GM12878 (cell line): Measurements from ENCODE around the gene ATAD5. TPM values are rescaled to one million over a fixed set of nuclear protein-coding genes. Genes with fewer than 3 reads are reported as not detected.

Experiments used
- polyA plus RNA-seq, 11 experiments: library from polyadenylated mRNA; depleted of rRNA in 4 of 11; unstranded in 6 of 11; stranded (reverse) in 5 of 11; fragments of >200 nt; fragmentation: Nextera tagmentation in 4 of 11; fragmentation: Illumina TruSeq in 1 of 11; extraction: Ambion mirVana in 4 of 11; extraction: Trizol in 1 of 11; gene quantifications; 1 replicate in 1 of 11; 2 replicates in 10 of 11; pipeline versions ENCODE4 v1.2.1 to v1.2.3, GENCODE V29; 2011 to 2016; ENCODE audit warnings: inconsistent platforms in 2 of 11, missing spikeins in 2 of 11, low read depth in 1 of 11
- small RNA-seq: library from RNA; depleted of rRNA; stranded (forward); fragments of <200 nt; gene quantifications from one replicate; pipeline ENCODE3, GENCODE V24; 2014
- total RNA-seq, 4 experiments: library from RNA; depleted of rRNA in 3 of 4; stranded (reverse); fragments of >200 nt in 3 of 4; fragmentation: Illumina TruSeq in 1 of 4; extraction: Trizol in 1 of 4; gene quantifications; 2 replicates each; pipeline versions ENCODE4 v1.2.1 to v1.2.3, GENCODE V29; 2013 to 2021

Gene ATAD5
- total and polyA plus RNA-seq, 10 of the 15 experiments (the other 5 are each of a cell fraction or from before 2014, with no cell fraction given) = 3.8 to 19.7 (median 13.2) TPM

Small RNA genes within 50 kb of the gene (small RNA-seq; reads per million reads assigned to genes)
- not detected for gene RNU6-298P

Other genes starting within 250 kb of the ATAD5 start
- 26.1 and 29.2 TPM in 2 replicates for gene CRLF3, start 7.3 kb upstream of the ATAD5 start, total RNA-seq (2014; rRNA removed)
- 28.7 and 30.5 TPM in 2 replicates for gene CRLF3, start 7.3 kb upstream of the ATAD5 start, total RNA-seq (2014; rRNA removed; fragmentation: Illumina TruSeq; extraction: Trizol)
- 22.0 and 23.4 TPM in 2 replicates for gene CRLF3, start 7.3 kb upstream of the ATAD5 start, total RNA-seq (2021)
- 39.2 and 54.3 TPM in 2 replicates for gene CRLF3, start 7.3 kb upstream of the ATAD5 start, polyA plus RNA-seq (2011; rRNA removed)
- gene CRLF3, start 7.3 kb upstream of the ATAD5 start, polyA plus RNA-seq (2014; fragmentation: Illumina TruSeq; extraction: Trizol) = 27.3 and 38.7 TPM in 2 replicates
- 10 to 100 TPM; 10.0 to 11.9 TPM for gene CRLF3, start 7.3 kb upstream of the ATAD5 start, polyA plus RNA-seq (2014; fragmentation: Nextera tagmentation; extraction: Ambion mirVana)
- 18.9 and 21.7 TPM in 2 replicates for gene CRLF3, start 7.3 kb upstream of the ATAD5 start, polyA plus RNA-seq (2014; rRNA removed)
- gene CRLF3, start 7.3 kb upstream of the ATAD5 start, polyA plus RNA-seq (2016; fragmentation: Nextera tagmentation; extraction: Ambion mirVana) = 10 to 100 TPM; 27.4 to 30.0 TPM
- 13.7 and 14.4 TPM in 2 replicates for gene TEFM, start 74.3 kb downstream of the ATAD5 start, total RNA-seq (2014; rRNA removed)
- gene TEFM, start 74.3 kb downstream of the ATAD5 start, total RNA-seq (2014; rRNA removed; fragmentation: Illumina TruSeq; extraction: Trizol) = 21.1 and 21.7 TPM in 2 replicates
- gene TEFM, start 74.3 kb downstream of the ATAD5 start, total RNA-seq (2021) = 13.3 and 15.7 TPM in 2 replicates
- 18.9 and 26.9 TPM in 2 replicates for gene TEFM, start 74.3 kb downstream of the ATAD5 start, polyA plus RNA-seq (2011; rRNA removed)
- 36.2 and 52.5 TPM in 2 replicates for gene TEFM, start 74.3 kb downstream of the ATAD5 start, polyA plus RNA-seq (2014; fragmentation: Illumina TruSeq; extraction: Trizol)
- 10 to 100 TPM; 36.3 to 57.1 TPM for gene TEFM, start 74.3 kb downstream of the ATAD5 start, polyA plus RNA-seq (2014; fragmentation: Nextera tagmentation; extraction: Ambion mirVana)
- gene TEFM, start 74.3 kb downstream of the ATAD5 start, polyA plus RNA-seq (2014; rRNA removed) = 9.6 and 11.5 TPM in 2 replicates
- 10 to 100 TPM; 40.7 to 41.1 TPM for gene TEFM, start 74.3 kb downstream of the ATAD5 start, polyA plus RNA-seq (2016; fragmentation: Nextera tagmentation; extraction: Ambion mirVana)
- 12.3 and 13.6 TPM in 2 replicates for gene ADAP2, start 90.0 kb downstream of the ATAD5 start, total RNA-seq (2014; rRNA removed)
- 10.2 and 12.1 TPM in 2 replicates for gene ADAP2, start 90.0 kb downstream of the ATAD5 start, total RNA-seq (2014; rRNA removed; fragmentation: Illumina TruSeq; extraction: Trizol)
- 7.4 and 9.2 TPM in 2 replicates for gene ADAP2, start 90.0 kb downstream of the ATAD5 start, total RNA-seq (2021)
- gene ADAP2, start 90.0 kb downstream of the ATAD5 start, polyA plus RNA-seq (2011; rRNA removed) = 0.15 and 0.30 TPM in 2 replicates
- gene ADAP2, start 90.0 kb downstream of the ATAD5 start, polyA plus RNA-seq (2014; fragmentation: Illumina TruSeq; extraction: Trizol) = 10.9 TPM in 2 replicates
- 1 to 10 TPM; 2.9 to 5.6 TPM for gene ADAP2, start 90.0 kb downstream of the ATAD5 start, polyA plus RNA-seq (2014; fragmentation: Nextera tagmentation; extraction: Ambion mirVana)
- gene ADAP2, start 90.0 kb downstream of the ATAD5 start, polyA plus RNA-seq (2014; rRNA removed) = 8.0 and 9.6 TPM in 2 replicates
- gene ADAP2, start 90.0 kb downstream of the ATAD5 start, polyA plus RNA-seq (2016; fragmentation: Nextera tagmentation; extraction: Ambion mirVana) = 1 to 10 TPM; 3.7 to 3.8 TPM
- gene RNF135, start 139.1 kb downstream of the ATAD5 start, total RNA-seq (2014; rRNA removed) = 19.3 and 20.7 TPM in 2 replicates
- gene RNF135, start 139.1 kb downstream of the ATAD5 start, total RNA-seq (2014; rRNA removed; fragmentation: Illumina TruSeq; extraction: Trizol) = 16.0 and 16.1 TPM in 2 replicates
- 22.6 and 22.9 TPM in 2 replicates for gene RNF135, start 139.1 kb downstream of the ATAD5 start, total RNA-seq (2021)
- gene RNF135, start 139.1 kb downstream of the ATAD5 start, polyA plus RNA-seq (2011; rRNA removed) = 11.2 and 12.7 TPM in 2 replicates
- 18.2 and 23.1 TPM in 2 replicates for gene RNF135, start 139.1 kb downstream of the ATAD5 start, polyA plus RNA-seq (2014; fragmentation: Illumina TruSeq; extraction: Trizol)
- 10 to 100 TPM; 12.8 to 15.4 TPM for gene RNF135, start 139.1 kb downstream of the ATAD5 start, polyA plus RNA-seq (2014; fragmentation: Nextera tagmentation; extraction: Ambion mirVana)
- 25.2 and 28.0 TPM in 2 replicates for gene RNF135, start 139.1 kb downstream of the ATAD5 start, polyA plus RNA-seq (2014; rRNA removed)
- 10 to 100 TPM; 23.5 to 27.6 TPM for gene RNF135, start 139.1 kb downstream of the ATAD5 start, polyA plus RNA-seq (2016; fragmentation: Nextera tagmentation; extraction: Ambion mirVana)